Endothelial cell of umbilical vein (primary cell): ENCODE results near the gene GRM4. TPM values are rescaled to one million over a fixed set of nuclear protein-coding genes. Genes with fewer than 3 reads are reported as not detected.

Experiments used
- BruUV-seq: library from RNA; stranded (reverse); fragments of 400-500 nt; replicated peaks from 2 replicates; lab custom pipeline; 2021; lab: Mats Ljungman, UMichigan
- CTCF ChIA-PET: fragments of 300-600, 350-600 bp; sonication (Branson Sonifier 250); formaldehyde crosslinking; loops from one replicate; lab custom pipeline; 2021; ENCODE audit warnings: antibody characterized with exemption, inconsistent platforms; lab: Charles Lee
- POLR2A ChIA-PET: fragments of 300-600, 350-600 bp; sonication (Branson Sonifier 250); formaldehyde crosslinking; loops from one replicate; lab custom pipeline; 2021; ENCODE audit warnings: antibody characterized with exemption, inconsistent platforms; lab: Charles Lee
- DNase-seq: peaks from one replicate; pipeline ENCODE4 v3.0.0-alpha.2; 2011; ENCODE audit warnings: low read depth, low spot score
- FAIRE-seq: peaks from 2 replicates; lab custom pipeline; 2011; peaks lifted over from hg19 to GRCh38; lab: Jason Lieb, UNC
- H2AFZ ChIP-seq: 2 replicates; pipeline ENCODE4 v1.6.0; 2012; ENCODE audit warnings: low read depth, low read length, control low read depth, inconsistent platforms
- H3K27ac ChIP-seq: 2 replicates; pipeline ENCODE4 v1.5.1; 2011; ENCODE audit warnings: low read depth, mild to moderate bottlenecking, control low read depth, low read length, moderate library complexity; ENCODE audit not compliant: insufficient read depth
- H3K27me3 ChIP-seq, 2 experiments: 2 replicates each; pipeline versions ENCODE4 v1.6.0 to v1.6.1; 2011; ENCODE audit warnings: low read length in 2 of 2, mixed read lengths in 1 of 2; ENCODE audit not compliant: control insufficient read depth in 2 of 2, insufficient read depth in 2 of 2
- H3K36me3 ChIP-seq, 2 experiments: 2 replicates in 1 of 2; 3 replicates in 1 of 2; pipeline ENCODE4 v1.5.1; 2011; ENCODE audit warnings: low read length in 2 of 2, mild to moderate bottlenecking in 1 of 2, moderate library complexity in 1 of 2; ENCODE audit not compliant: control insufficient read depth in 2 of 2, insufficient read depth in 2 of 2; ENCODE audit errors: extremely low read depth in 1 of 2
- H3K4me1 ChIP-seq: 3 replicates; pipeline ENCODE4 v1.5.1; 2011; ENCODE audit warnings: mild to moderate bottlenecking, low read length; ENCODE audit not compliant: control insufficient read depth, insufficient read depth; ENCODE audit errors: extremely low read depth
- H3K4me2 ChIP-seq: 2 replicates; pipeline ENCODE4 v1.6.1; 2011; ENCODE audit warnings: low read length, control low read depth, mixed read lengths; ENCODE audit not compliant: insufficient read depth
- H3K4me3 ChIP-seq, 3 experiments: fragments of 200-600 bp in 1 of 3; sonication (generic), shearing (Covaris generic) in 1 of 3; replicated peaks in 1 of 3; 2 replicates each; pipeline ENCODE4 v1.5.1; 2011 to 2016; ENCODE audit warnings: control low read depth in 3 of 3, low read length in 3 of 3, mild to moderate bottlenecking in 2 of 3, inconsistent platforms in 1 of 3, low read depth in 1 of 3, moderate library complexity in 1 of 3; ENCODE audit not compliant: insufficient read depth in 1 of 3
- H3K79me2 ChIP-seq: 2 replicates; pipeline ENCODE4 v1.6.0; 2012; ENCODE audit warnings: low read length, inconsistent platforms; ENCODE audit not compliant: control insufficient read depth, insufficient read depth
- H3K9ac ChIP-seq: replicated peaks from 2 replicates; pipeline ENCODE3; 2011; ENCODE audit warnings: low read length, control low read depth; ENCODE audit not compliant: insufficient read depth; ENCODE audit errors: extremely low read depth
- H3K9me1 ChIP-seq: replicated peaks from 3 replicates; pipeline ENCODE4 v1.6.0; 2011; ENCODE audit warnings: mild to moderate bottlenecking, low read length; ENCODE audit not compliant: control insufficient read depth, insufficient read depth; ENCODE audit errors: extremely low read depth
- H3K9me3 ChIP-seq: replicated peaks from 2 replicates; pipeline ENCODE4 v1.5.1; 2012; ENCODE audit warnings: low read length, inconsistent platforms; ENCODE audit not compliant: control insufficient read depth, insufficient read depth
- H4K20me1 ChIP-seq: replicated peaks from 2 replicates; pipeline ENCODE3; 2011; ENCODE audit warnings: mild to moderate bottlenecking, low read length; ENCODE audit not compliant: control insufficient read depth, insufficient read depth; ENCODE audit errors: extremely low read depth
- CTCF ChIP-seq, 2 donors: IDR thresholded peaks; 1 replicate in 1 of 2; 2 replicates in 1 of 2; pipeline ENCODE4 v1.5.1; 2011; ENCODE audit warnings: low read length in 2 of 2, mild to moderate bottlenecking in 2 of 2, moderate library complexity in 2 of 2, control low read depth in 1 of 2, inconsistent platforms in 1 of 2, low read depth in 1 of 2; ENCODE audit not compliant: insufficient read depth in 1 of 2; ENCODE audit errors: extremely low read depth in 1 of 2
- EZH2 ChIP-seq: IDR thresholded peaks from 2 replicates; pipeline ENCODE4 v1.6.1; 2012; ENCODE audit warnings: borderline replicate concordance, low read depth, mild to moderate bottlenecking, moderate library complexity, low read length, inconsistent platforms; ENCODE audit not compliant: severe bottlenecking
- FOS ChIP-seq: IDR thresholded peaks from 2 replicates; pipeline ENCODE4 v1.6.1; 2011; ENCODE audit warnings: mild to moderate bottlenecking, low read length, moderate library complexity, borderline replicate concordance; ENCODE audit not compliant: insufficient read depth
- GATA2 ChIP-seq: IDR thresholded peaks from 2 replicates; pipeline ENCODE4 v1.7.0; 2011; ENCODE audit warnings: low read depth, mild to moderate bottlenecking, moderate library complexity, mixed read lengths, low read length; ENCODE audit not compliant: insufficient read length, insufficient read depth
- JUN ChIP-seq: IDR thresholded peaks from 2 replicates; pipeline ENCODE4 v1.6.1; 2011; ENCODE audit warnings: borderline replicate concordance, low read depth; ENCODE audit not compliant: insufficient read length, insufficient read depth
- MAX ChIP-seq: IDR thresholded peaks from 2 replicates; pipeline ENCODE4 v1.6.1; 2011; ENCODE audit not compliant: insufficient read depth, insufficient read length
- MYC ChIP-seq: IDR thresholded peaks from one replicate; pipeline ENCODE4 v1.6.1; 2011; ENCODE audit warnings: mild to moderate bottlenecking, low read depth, low read length
- POLR2A ChIP-seq: IDR thresholded peaks from 2 replicates; pipeline ENCODE4 v1.6.1; 2012; ENCODE audit warnings: low read depth, mild to moderate bottlenecking, control low read depth, low read length
- POLR2AphosphoS5 ChIP-seq: IDR thresholded peaks from 2 replicates; pipeline ENCODE4 v1.6.1; 2012; ENCODE audit warnings: low read depth, mild to moderate bottlenecking, control low read depth, low read length, moderate library complexity; ENCODE audit not compliant: insufficient read depth
- dilution Hi-C: fragments of 300-500 bp; cut with MboI; formaldehyde crosslinking; loops from one replicate; pipeline ENCODE4 v1.15.0; 2019; ENCODE audit warnings: low sequenced_read_pairs; ENCODE audit not compliant: extremely low pct_ligation_motif_present
- intact Hi-C: fragments of 100-400 bp; cut with micrococcal nuclease; formaldehyde crosslinking; loops from one replicate; pipeline ENCODE4 v1.10.0; 2022
- polyA plus RNA-seq, 4 experiments: library from polyadenylated mRNA; depleted of rRNA in 3 of 4; stranded (reverse) in 3 of 4; unstranded in 1 of 4; fragments of >200 nt; gene quantifications; 2 replicates each; pipeline versions ENCODE4 v1.2.1 to v1.2.3, GENCODE V29; 2011 to 2012; ENCODE audit warnings: missing spikeins in 1 of 4
- total RNA-seq: library from RNA; stranded (reverse); gene quantifications from 2 replicates; pipeline ENCODE4 v1.2.3, GENCODE V29; 2021

Gene GRM4
- total and polyA plus RNA-seq, 2 donors (not counting 3 experiments of a cell fraction or from before 2014, with no cell fraction given), result 0.03 TPM; not detected in 1

- H3K36me3 ChIP-seq, result no peaks in the 10 kb centered on the region
- TF ChIP-seq CTCF (IDR thresholded peaks at IDR 0.05; ENCODE audit: extremely low read depth in 1 of 2, insufficient read depth in 1 of 2, low read depth in 1 of 2, low read length in 2 of 2), result no peak
- H3K4me2 ChIP-seq, result no peak overlapping the region
- H3K79me2 ChIP-seq, result no peaks in the 10 kb centered on the region
- dilution Hi-C loops, result no loop called here
- intact Hi-C loops, result no loop called here
- H4K20me1 ChIP-seq, result no peaks in the 10 kb centered on the region
- H3K9ac ChIP-seq, result no peak overlapping the region
- no TSS peak for BruUV-seq
- no peaks in the 10 kb centered on the region for H3K9me1 ChIP-seq
- DNase-seq (no peak), FAIRE-seq (no peak)
- ChIA-PET CTCF (interaction anchor here (2.7 kb wide), 1 partner anchor 31 kb away, joined by 9 read pairs; no protein-coding TSS in a partner anchor), POLR2A (no interaction called here)
- no peak overlapping the region for H2AFZ ChIP-seq
- H3K4me1 ChIP-seq, result no peaks in the 10 kb centered on the region
- no peaks in the 10 kb centered on the region for H3K9me3 ChIP-seq
- no peak overlapping the region for H3K27ac ChIP-seq
- no peak overlapping the region for H3K4me3 ChIP-seq
- H3K27me3 ChIP-seq, result no peaks in the 10 kb centered on the region
Observed at GRCh38 chr6:34086558-34086957, 59.3 kb downstream of the GRM4 start.

GRCh38 chr6:34085453-34086170 is 60.3 kb downstream of the GRM4 start:
- TF ChIP-seq MAX, result no peak
- no peak for TF ChIP-seq EZH2
- no peak for TF ChIP-seq FOS
- TF ChIP-seq POLR2AphosphoS5, result no peak
- TF ChIP-seq CTCF (IDR thresholded peaks at IDR 0.05; ENCODE audit: extremely low read depth in 1 of 2, insufficient read depth in 1 of 2, low read depth in 1 of 2, low read length in 2 of 2), result no peak
- no peak for TF ChIP-seq MYC
- no peak for TF ChIP-seq JUN
- TF ChIP-seq GATA2, result no peak
- no peak for TF ChIP-seq POLR2A
- no peak overlapping the region for H3K9ac ChIP-seq
- H3K9me3 ChIP-seq, result no peaks in the 10 kb centered on the region
- no TSS peak for BruUV-seq
- H4K20me1 ChIP-seq, result no peaks in the 10 kb centered on the region
- H3K4me2 ChIP-seq, result no peak overlapping the region
- FAIRE-seq (no peak), DNase-seq (no peak)
- no peaks in the 10 kb centered on the region for H3K9me1 ChIP-seq
- dilution Hi-C loops, result no loop called here
- CTCF ChIA-PET, result interaction anchor here (2.7 kb wide), 1 partner anchor 30 kb away, joined by 9 read pairs; no protein-coding TSS in a partner anchor
- H3K4me1 ChIP-seq, result no peaks in the 10 kb centered on the region
- H3K79me2 ChIP-seq, result no peaks in the 10 kb centered on the region
- H3K27ac ChIP-seq, result no peak overlapping the region
- no peak overlapping the region for H3K4me3 ChIP-seq
- H2AFZ ChIP-seq, result no peak overlapping the region
- H3K27me3 ChIP-seq, result no peaks in the 10 kb centered on the region
- intact Hi-C loops, result no loop called here
- H3K36me3 ChIP-seq, result no peaks in the 10 kb centered on the region
- POLR2A ChIA-PET, result no interaction called here
